Activated T-cell treated with anti-CD3 and anti-CD28 coated beads, Interleukin-2, amount 50 U/mL, for 72 hours (primary cell): ENCODE data around the gene PTBP2. TPM values are rescaled to one million over a fixed set of nuclear protein-coding genes. Genes with fewer than 3 reads are reported as not detected.

Source experiments
- ATAC-seq, 2 donors: fragments of 150-1000 bp; cut with Tn5 transposase; replicated peaks in 1 of 2; 2 replicates each; pipeline ENCODE4 v1.10.0; 2021; ENCODE audit warnings: moderate library complexity in 2 of 2, mild to moderate bottlenecking in 1 of 2
- DNase-seq, 2 donors: peaks; one replicate each; pipeline ENCODE4 v3.0.0; 2021 to 2022; ENCODE audit warnings: mixed read lengths in 1 of 2
- H3K27ac Mint-ChIP-seq: one replicate; pipeline ENCODE4 v1.8.0; 2022; ENCODE audit warnings: mild to moderate bottlenecking, moderate library complexity, mixed read lengths
- H3K27me3 Mint-ChIP-seq: one replicate; pipeline ENCODE4 v1.8.0; 2022; ENCODE audit warnings: low read depth, mixed read lengths
- H3K36me3 Mint-ChIP-seq, 2 donors: one replicate each; pipeline ENCODE4 v1.8.0; 2022; ENCODE audit warnings: mixed read lengths in 2 of 2, mild to moderate bottlenecking in 1 of 2; ENCODE audit not compliant: insufficient read depth in 2 of 2
- H3K4me1 Mint-ChIP-seq: one replicate; pipeline ENCODE4 v1.8.0; 2022; ENCODE audit warnings: low read depth, mixed read lengths
- H3K4me3 Mint-ChIP-seq, 2 donors: one replicate each; pipeline ENCODE4 v1.8.0; 2022; ENCODE audit warnings: mild to moderate bottlenecking in 2 of 2, mixed read lengths in 2 of 2, moderate library complexity in 2 of 2
- H3K9me3 Mint-ChIP-seq, 2 donors: one replicate each; pipeline ENCODE4 v1.8.0; 2022; ENCODE audit warnings: mixed read lengths in 2 of 2
- total RNA-seq, 2 donors: library from RNA; stranded (reverse); gene quantifications; one replicate each; pipeline ENCODE4 v1.2.3, GENCODE V29; 2022

The PTBP2 gene
- total RNA-seq, 2 donors from 2014 or later: 14.3 to 14.5 TPM

- Mint-ChIP-seq H3K4me1 (no peaks in the 10 kb centered on the region), H3K36me3 (no peaks in the 10 kb centered on the region), H3K9me3 (no peaks in the 10 kb centered on the region), H3K27ac (no peak overlapping the region), H3K27me3 (peaks cover 5% of the 10 kb centered on the region), H3K4me3 (no peak overlapping the region)
- ATAC-seq: no peak
- DNase-seq: no peak
Measured at GRCh38 chr1:96843196-96843595, 121.6 kb downstream of the PTBP2 start.

- Mint-ChIP-seq H3K9me3 (no peaks in the 10 kb centered on the region), H3K27ac (no peak overlapping the region), H3K4me1 (no peaks in the 10 kb centered on the region), H3K27me3 (peaks cover 5% of the 10 kb centered on the region), H3K36me3 (no peaks in the 10 kb centered on the region), H3K4me3 (no peak overlapping the region)
- DNase-seq (no peak), ATAC-seq (no peak)
Measured at GRCh38 chr1:96843601-96844000, 122.0 kb downstream of the PTBP2 start.

GRCh38 chr1:96845464-96845863, 123.9 kb downstream of the PTBP2 start:
- no peaks in the 10 kb centered on the region for H3K9me3 Mint-ChIP-seq
- H3K27ac Mint-ChIP-seq: no peak overlapping the region
- no peak overlapping the region for H3K4me3 Mint-ChIP-seq
- peaks cover 5% of the 10 kb centered on the region for H3K27me3 Mint-ChIP-seq
- H3K36me3 Mint-ChIP-seq: no peaks in the 10 kb centered on the region
- no peaks in the 10 kb centered on the region for H3K4me1 Mint-ChIP-seq
- ATAC-seq (peak; percentile 58 to 79), DNase-seq (peak; percentile 34 to 37)

- ATAC-seq: no peak
- no peak overlapping the region for H3K4me3 Mint-ChIP-seq
- peaks cover 1 to 3% of the 10 kb centered on the region in 2 donors for H3K36me3 Mint-ChIP-seq
- no peak for DNase-seq
- H3K27ac Mint-ChIP-seq: no peak overlapping the region
- peaks cover 4 to 5% of the 10 kb centered on the region in 2 donors for H3K9me3 Mint-ChIP-seq
- no peaks in the 10 kb centered on the region for H3K4me1 Mint-ChIP-seq
- H3K27me3 Mint-ChIP-seq: peaks cover 6% of the 10 kb centered on the region
Measured at GRCh38 chr1:96861836-96862235, 140.3 kb downstream of the PTBP2 start.

GRCh38 chr1:96863449-96863848, 141.9 kb downstream of the PTBP2 start:
- H3K4me1 Mint-ChIP-seq: no peaks in the 10 kb centered on the region
- ATAC-seq (no peak), DNase-seq (no peak)
- peaks cover 1 to 3% of the 10 kb centered on the region in 2 donors for H3K36me3 Mint-ChIP-seq
- H3K9me3 Mint-ChIP-seq: peaks cover 4% of the 10 kb centered on the region in 2 donors
- H3K4me3 Mint-ChIP-seq: no peak overlapping the region
- no peak overlapping the region for H3K27ac Mint-ChIP-seq
- H3K27me3 Mint-ChIP-seq: peaks cover 6% of the 10 kb centered on the region
